ENCODE measurements around the gene MZF1.

The MZF1 gene

DNA sequence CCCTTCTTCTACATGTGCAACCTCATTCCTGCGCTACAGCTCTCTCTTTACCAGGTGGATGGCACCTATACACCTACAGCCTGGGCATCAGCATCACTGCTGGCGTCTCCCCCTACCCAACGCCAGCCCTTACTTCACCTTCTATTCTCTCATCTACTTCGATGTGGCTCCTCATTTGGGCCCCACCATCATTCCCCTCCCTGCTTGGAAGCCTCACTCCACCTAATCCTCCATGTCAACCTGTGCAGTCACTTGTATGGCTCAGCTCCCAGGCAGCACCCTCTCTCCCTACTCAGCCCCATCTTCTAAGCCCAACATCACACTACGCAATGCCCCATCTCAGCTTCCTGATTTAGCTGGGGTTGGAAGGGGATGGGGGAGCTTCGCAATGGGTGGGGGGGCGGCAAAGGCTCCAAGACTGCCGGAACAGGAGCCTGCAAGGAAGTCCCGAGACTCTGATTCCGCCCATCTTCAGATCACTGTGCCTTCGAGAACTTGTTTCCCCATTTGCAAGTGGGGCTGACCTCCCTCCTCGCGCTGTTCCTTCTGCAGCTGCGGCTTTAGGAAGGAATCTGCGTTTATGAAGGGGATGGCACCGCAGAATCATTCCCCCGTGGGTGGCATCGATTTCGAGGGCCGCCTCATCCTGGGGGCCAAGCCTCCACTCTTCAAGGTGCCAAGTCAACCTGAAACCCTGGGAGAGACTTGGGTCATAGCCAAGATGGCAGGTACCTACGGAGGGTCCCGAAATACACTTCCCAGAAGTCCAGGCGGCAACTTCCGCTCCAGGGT, 913 bp downstream of the MZF1 start:
- TF ChIP-seq, protein P1, sequence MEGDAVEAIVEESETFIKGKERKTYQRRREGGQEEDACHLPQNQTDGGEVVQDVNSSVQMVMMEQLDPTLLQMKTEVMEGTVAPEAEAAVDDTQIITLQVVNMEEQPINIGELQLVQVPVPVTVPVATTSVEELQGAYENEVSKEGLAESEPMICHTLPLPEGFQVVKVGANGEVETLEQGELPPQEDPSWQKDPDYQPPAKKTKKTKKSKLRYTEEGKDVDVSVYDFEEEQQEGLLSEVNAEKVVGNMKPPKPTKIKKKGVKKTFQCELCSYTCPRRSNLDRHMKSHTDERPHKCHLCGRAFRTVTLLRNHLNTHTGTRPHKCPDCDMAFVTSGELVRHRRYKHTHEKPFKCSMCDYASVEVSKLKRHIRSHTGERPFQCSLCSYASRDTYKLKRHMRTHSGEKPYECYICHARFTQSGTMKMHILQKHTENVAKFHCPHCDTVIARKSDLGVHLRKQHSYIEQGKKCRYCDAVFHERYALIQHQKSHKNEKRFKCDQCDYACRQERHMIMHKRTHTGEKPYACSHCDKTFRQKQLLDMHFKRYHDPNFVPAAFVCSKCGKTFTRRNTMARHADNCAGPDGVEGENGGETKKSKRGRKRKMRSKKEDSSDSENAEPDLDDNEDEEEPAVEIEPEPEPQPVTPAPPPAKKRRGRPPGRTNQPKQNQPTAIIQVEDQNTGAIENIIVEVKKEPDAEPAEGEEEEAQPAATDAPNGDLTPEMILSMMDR (IDR thresholded peaks at IDR 0.05; ENCODE audit: insufficient read depth, missing control alignments): no peak
- DNase-seq (ENCODE audit: insufficient read length, low spot score) (peak; percentile 82), FAIRE-seq (no peak)

GRCh38 chr19:58571575-58571947, 1.6 kb downstream of the MZF1 start:
- FAIRE-seq (no peak), DNase-seq (ENCODE audit: insufficient read length, low spot score) (no peak)
- TF ChIP-seq, protein P1 (IDR thresholded peaks at IDR 0.05; ENCODE audit: insufficient read depth, missing control alignments): no peak

DNA sequence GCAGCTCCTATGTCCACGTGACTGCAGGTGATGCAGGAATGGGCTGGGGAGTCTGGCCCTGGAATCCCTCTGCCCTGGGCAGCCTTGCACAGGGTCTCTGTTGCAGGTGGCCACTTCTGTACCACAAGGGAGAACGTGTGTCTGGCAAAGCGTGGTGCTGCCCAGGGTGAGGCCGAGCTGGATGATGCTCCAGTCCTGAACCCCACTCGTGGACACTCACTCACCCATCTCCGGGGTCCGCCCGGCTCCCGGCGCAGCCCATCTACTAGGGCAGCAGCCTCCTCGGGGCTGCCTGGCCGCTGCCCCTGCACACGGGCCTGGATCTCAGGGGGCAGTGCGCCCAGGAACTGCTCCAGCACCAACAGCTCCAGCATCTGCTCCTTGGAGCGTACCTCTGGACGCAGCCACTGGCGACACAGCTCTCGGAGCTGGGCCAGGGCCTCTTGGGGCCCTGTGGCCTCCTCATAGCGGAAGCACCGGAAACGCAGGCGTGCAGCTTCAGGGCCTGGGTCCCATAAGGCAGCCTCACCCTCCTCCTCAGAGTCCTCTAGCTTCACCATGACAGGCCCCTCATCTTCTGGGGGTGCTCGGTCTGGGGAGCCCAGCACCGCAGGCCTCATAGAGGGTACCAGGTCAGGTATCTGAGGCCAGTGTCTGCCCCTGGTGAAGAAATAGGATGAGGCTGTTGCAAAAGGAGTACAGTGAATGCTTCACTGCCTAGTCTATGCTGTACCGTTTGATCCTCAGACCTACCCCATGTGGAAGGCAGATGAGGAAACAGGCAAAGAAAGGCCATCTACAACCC, 2.2 kb downstream of the MZF1 start:
- FAIRE-seq (no peak), DNase-seq (ENCODE audit: insufficient read length, low spot score) (no peak)
- TF ChIP-seq, protein P1 (IDR thresholded peaks at IDR 0.05; ENCODE audit: insufficient read depth, missing control alignments): no peak

DNA sequence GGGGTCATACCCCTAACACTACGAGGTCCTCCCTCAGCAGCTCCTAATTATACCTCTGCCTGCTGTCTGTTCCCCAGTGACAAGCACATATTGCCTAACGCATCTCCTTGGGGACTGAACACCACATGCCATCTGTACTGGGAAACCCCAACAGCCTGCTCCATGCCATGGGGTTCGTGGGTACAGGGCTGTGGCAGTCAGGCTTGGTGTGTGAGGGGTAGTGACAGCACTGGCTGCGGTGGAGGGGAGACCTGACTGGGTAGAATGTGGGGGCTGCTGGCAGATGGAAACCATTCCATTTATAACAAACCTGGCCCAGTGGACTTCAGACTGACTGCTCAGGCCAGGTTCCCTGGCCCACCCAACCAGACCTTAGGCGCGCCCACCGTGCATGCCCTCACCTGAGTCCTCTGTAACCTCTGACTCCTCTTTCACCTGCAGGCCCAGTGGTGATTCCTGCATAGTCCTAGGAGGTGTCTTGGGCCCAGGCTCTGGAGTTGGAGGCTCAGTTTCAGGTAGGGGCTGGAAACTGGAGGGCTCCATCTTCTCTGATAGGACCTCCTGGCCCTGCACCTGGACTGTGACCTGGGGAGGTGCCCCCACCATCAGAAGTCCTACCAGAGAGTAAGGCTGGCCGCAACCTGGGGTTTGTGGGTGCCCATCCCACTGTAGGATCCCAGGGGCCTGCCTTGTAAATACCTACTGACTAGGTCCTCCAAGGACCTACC, 3.0 kb downstream of the MZF1 start:
- no peak for FAIRE-seq

GRCh38 chr19:58569191-58569942, 3.8 kb downstream of the MZF1 start:
- DNase-seq (ENCODE audit: insufficient read length, low spot score): no peak
- FAIRE-seq: no peak
- TF ChIP-seq, protein P1 (IDR thresholded peaks at IDR 0.05; ENCODE audit: insufficient read depth, missing control alignments): no peak

More for the DNA sequence above, 3.0 kb downstream of the MZF1 start:
- TF ChIP-seq, protein P1 (IDR thresholded peaks at IDR 0.05; ENCODE audit: insufficient read depth, missing control alignments): no peak
- no peak for DNase-seq (ENCODE audit: insufficient read length, low spot score)

DNA sequence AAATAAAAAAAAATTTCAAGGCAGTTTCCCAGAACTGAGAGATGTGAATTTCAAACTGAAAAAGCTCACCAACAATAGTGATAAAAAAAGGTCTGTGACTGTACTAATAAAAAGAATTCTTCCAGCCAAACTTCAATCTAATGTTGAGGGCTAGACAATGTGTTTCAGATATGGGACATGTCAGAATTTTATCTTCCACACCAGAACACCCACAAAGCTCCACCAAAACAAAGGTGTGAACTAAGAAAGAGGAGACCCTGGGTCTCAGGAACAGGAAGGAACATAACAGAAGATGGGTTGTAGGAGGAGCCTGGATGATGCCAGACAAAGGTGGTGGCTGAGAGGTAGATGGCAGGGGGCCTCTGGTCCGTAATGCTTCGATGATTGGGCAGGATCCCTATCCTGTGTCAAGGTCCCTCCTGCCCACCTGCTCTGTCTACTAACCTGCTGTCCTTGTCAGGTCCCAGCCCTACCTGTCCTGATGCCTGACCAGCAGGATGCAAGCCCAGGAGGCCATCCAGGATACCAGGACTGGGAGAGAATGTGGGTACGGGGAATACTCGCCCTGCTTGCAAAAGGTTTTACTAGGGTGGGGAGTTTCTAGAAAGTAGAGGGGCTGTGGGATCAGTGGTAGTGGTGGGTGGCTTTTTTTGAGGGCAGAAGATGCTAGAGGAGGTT, 4.5 kb downstream of the MZF1 start:
- DNase-seq (ENCODE audit: insufficient read length, low spot score): no peak
- no peak for FAIRE-seq
- TF ChIP-seq, protein P1 (IDR thresholded peaks at IDR 0.05; ENCODE audit: insufficient read depth, missing control alignments): no peak

Measured in D721Med (cell line).